OCI-LY3 (cell line): ENCODE measurements around the gene TPRN.

Source experiments
- H2AFZ ChIP-seq: fragments of 200-600, 300-600 bp; shearing (Covaris generic); 2 replicates; pipeline ENCODE4 v1.6.0; 2014; ENCODE audit warnings: antibody characterized with exemption, low read depth, low read length
- H3K27ac ChIP-seq: fragments of 200-600, 300-600 bp; sonication (generic); 2 replicates; pipeline ENCODE4 v1.5.1; 2014; ENCODE audit warnings: mild to moderate bottlenecking, low read length, moderate library complexity, mixed read lengths
- H3K27me3 ChIP-seq: fragments of 200-600, 300-600 bp; sonication (generic); 2 replicates; pipeline ENCODE4 v1.6.1; 2014; ENCODE audit warnings: low read depth, low read length, mixed read lengths
- H3K36me3 ChIP-seq: fragments of 200-600, 300-600 bp; sonication (generic); replicated peaks from 2 replicates; pipeline ENCODE3; 2014; ENCODE audit warnings: low read depth, low read length, mixed read lengths
- H3K4me1 ChIP-seq: fragments of 300-600, 200-600 bp; sonication (generic); 2 replicates; pipeline ENCODE4 v1.6.1; 2014; ENCODE audit warnings: low read length, mixed read lengths
- H3K4me2 ChIP-seq: fragments of 200-600, 300-600 bp; sonication (generic); 2 replicates; pipeline ENCODE4 v1.6.1; 2014; ENCODE audit warnings: low read length, mixed read lengths
- H3K4me3 ChIP-seq: fragments of 300-600, 200-600 bp; sonication (generic); 2 replicates; pipeline ENCODE4 v1.5.1; 2014; ENCODE audit warnings: antibody characterized with exemption, mild to moderate bottlenecking, low read length, moderate library complexity
- H3K79me2 ChIP-seq: fragments of 300-600, 200-600 bp; shearing (Covaris generic); 2 replicates; pipeline ENCODE4 v1.6.1; 2014; ENCODE audit warnings: mild to moderate bottlenecking, low read length, mixed read lengths
- H3K9ac ChIP-seq: fragments of 300-600, 200-600 bp; shearing (Covaris generic); 2 replicates; pipeline ENCODE4 v1.6.0; 2014; ENCODE audit warnings: mild to moderate bottlenecking, low read length, moderate library complexity
- H3K9me3 ChIP-seq: fragments of 200-600, 300-600 bp; shearing (Covaris generic); 2 replicates; pipeline ENCODE4 v1.6.1; 2014; ENCODE audit warnings: low read length, mixed read lengths; ENCODE audit not compliant: insufficient read depth
- H4K20me1 ChIP-seq: fragments of 200-600, 300-600 bp; sonication (generic); 2 replicates; pipeline ENCODE4 v1.6.1; 2016; ENCODE audit warnings: low read length, mixed read lengths; ENCODE audit not compliant: insufficient read depth
- EZH2phosphoT487 ChIP-seq: fragments of 200-600 bp; shearing (Covaris generic); IDR thresholded peaks from 2 replicates; pipeline ENCODE4 v1.6.1; 2018; ENCODE audit warnings: antibody characterized with exemption, mixed run types, low read depth
- TF ChIP-seq, protein P1 (sequence below): fragments of 200-600, 300-600 bp; sonication (generic); IDR thresholded peaks from 2 replicates; pipeline ENCODE4 v1.5.1; 2014; ENCODE audit warnings: antibody characterized with exemption, low read length, low read depth

TPRN gene

DNA sequence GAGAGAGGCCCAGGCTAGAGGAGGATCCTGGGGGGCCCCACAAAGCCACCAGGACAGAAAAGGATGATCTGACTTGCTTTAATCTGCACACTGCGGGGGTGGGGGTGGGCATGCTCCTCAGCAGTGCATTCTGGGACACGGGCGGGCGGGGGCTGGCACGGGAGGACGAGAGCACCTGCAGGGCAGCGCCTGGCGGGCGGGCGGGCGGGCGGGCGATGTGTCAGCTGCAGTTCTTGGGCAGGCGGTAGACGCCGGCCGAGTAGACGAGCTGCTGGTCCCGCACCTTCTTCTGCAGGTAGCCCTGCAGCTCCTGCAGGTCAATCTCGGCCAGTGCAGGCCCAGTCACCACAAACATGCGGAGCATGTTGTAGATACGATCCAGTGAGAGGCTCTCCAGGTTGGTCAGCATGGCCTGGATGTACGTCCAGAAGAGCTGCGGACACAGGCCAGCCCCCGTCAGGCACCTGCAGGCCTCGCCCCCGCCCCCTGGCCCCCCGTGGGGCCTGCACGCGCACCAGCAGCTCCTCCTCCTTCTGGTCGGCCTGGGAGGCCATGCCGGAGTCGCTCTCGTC lies 25.7 kb downstream of the TPRN start:
- peaks cover 24% of the 10 kb centered on the region for H3K4me1 ChIP-seq
- H4K20me1 ChIP-seq: no peaks in the 10 kb centered on the region; the same call in 1 of the 2 replicates
- TF ChIP-seq, protein P1, sequence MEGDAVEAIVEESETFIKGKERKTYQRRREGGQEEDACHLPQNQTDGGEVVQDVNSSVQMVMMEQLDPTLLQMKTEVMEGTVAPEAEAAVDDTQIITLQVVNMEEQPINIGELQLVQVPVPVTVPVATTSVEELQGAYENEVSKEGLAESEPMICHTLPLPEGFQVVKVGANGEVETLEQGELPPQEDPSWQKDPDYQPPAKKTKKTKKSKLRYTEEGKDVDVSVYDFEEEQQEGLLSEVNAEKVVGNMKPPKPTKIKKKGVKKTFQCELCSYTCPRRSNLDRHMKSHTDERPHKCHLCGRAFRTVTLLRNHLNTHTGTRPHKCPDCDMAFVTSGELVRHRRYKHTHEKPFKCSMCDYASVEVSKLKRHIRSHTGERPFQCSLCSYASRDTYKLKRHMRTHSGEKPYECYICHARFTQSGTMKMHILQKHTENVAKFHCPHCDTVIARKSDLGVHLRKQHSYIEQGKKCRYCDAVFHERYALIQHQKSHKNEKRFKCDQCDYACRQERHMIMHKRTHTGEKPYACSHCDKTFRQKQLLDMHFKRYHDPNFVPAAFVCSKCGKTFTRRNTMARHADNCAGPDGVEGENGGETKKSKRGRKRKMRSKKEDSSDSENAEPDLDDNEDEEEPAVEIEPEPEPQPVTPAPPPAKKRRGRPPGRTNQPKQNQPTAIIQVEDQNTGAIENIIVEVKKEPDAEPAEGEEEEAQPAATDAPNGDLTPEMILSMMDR: no peak
- H3K9ac ChIP-seq: no peak overlapping the region
- H3K36me3 ChIP-seq: peaks cover 9% of the 10 kb centered on the region
- H3K27me3 ChIP-seq: no peaks in the 10 kb centered on the region; the same call in 1 of the 2 replicates
- no peaks in the 10 kb centered on the region for H3K79me2 ChIP-seq
- no peaks in the 10 kb centered on the region for H3K9me3 ChIP-seq
- H3K4me3 ChIP-seq: peak overlapping the region; percentile 42; the same call in 1 of the 2 replicates
- H2AFZ ChIP-seq: no peak overlapping the region
- H3K27ac ChIP-seq: no peak overlapping the region
- H3K4me2 ChIP-seq: peak overlapping the region; percentile 61

DNA sequence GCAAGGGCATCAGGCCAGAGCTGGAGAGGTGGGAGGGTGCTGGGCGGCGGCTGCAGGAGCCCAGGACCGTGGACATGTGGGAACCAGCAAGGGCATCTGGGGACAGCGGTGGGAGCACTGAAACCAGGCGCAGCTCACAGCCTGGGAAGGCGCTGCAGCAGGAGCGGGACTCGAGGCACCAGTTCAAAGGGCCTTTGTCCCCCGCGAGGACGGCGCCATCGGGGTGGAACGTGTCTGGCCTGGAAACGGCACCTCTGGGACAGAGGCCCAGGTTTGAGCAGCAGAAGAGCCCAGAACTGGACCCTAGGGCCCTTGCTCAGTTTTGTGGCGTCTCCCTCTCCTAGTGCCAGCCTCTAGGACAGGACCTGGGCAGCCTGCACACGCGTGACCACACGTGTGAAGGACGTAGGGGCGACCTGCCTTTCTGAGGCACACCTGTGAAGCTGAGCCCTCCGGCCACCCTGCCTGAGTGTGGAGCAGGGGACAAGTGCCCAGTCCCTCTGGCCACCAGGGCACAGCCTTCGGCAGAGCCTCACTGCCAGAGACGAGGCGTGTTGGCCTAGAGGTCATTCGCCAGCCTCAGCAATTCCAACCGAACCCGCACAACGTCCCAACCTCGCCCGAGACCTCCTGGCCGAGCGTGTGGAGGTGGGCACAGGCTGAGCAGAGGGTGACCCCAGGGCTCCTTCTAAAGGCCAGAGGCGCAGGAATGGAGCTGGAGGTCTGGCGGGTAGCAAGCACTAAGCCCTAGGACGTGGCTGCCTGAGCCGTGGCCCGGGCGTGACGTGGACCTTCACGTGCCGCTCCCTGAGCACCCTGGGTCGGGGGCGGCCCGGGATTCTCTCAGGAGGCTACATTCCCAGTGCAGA lies 26.5 kb downstream of the TPRN start:
- Histone ChIP-seq H3K9ac (no peak overlapping the region), H2AFZ (no peak overlapping the region), H3K9me3 (no peaks in the 10 kb centered on the region), H3K36me3 (peaks cover 9% of the 10 kb centered on the region), H3K27me3 (no peaks in the 10 kb centered on the region; the same call in 1 of the 2 replicates), H3K4me2 (peak overlapping the region; percentile 61), H3K27ac (no peak overlapping the region), H3K79me2 (no peaks in the 10 kb centered on the region), H3K4me3 (peak overlapping the region; percentile 42; the same call in 1 of the 2 replicates), H3K4me1 (peaks cover 24% of the 10 kb centered on the region), H4K20me1 (no peaks in the 10 kb centered on the region; the same call in 1 of the 2 replicates)
- no peak for TF ChIP-seq EZH2phosphoT487

DNA sequence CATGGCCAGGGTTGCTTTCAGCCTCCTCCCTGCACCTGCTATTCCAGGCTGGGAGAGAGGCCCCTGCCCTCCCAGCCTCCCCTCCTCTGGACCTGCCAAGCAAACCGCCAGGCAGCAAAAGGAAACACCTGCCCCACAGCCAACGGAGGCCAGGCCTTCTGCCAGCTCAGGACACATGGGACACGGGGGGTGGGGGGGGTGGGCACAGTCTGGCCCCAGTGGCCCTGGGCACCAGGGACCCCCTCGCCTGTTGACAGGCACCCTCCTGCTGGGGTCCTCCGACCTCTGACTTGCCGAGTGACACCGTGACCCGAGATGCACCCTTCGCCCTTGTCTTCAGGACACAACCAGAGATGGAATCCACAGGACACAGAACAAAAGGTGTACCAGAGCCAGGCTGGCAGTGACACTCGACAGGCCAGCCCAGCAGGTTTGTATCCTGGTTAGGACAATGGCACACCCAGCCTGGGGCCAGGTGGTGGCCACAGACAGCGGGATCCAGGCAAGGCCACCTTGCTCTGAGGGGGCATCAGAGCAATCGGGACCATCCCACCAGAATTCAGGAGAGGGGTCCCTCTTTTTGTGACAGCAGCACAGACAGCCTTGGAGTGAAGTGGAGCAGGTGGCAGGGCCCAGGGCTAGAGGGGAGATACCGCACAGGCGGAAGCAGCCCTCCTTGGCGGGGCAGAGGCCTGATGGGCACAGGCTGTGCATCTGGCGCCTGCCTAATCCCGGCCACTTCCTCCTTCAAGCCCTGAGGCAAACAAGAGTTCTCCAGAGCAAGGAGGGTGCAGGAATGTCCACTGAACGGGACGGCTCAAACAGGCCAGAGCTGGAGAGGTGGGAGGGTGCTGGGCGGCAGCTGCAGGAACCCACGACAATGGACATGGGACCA lies 27.4 kb downstream of the TPRN start:
- no peak for TF ChIP-seq EZH2phosphoT487
- TF ChIP-seq, protein P1: no peak
- Histone ChIP-seq H4K20me1 (no peaks in the 10 kb centered on the region; the same call in 1 of the 2 replicates), H3K79me2 (no peaks in the 10 kb centered on the region), H3K4me2 (no peak overlapping the region), H3K27me3 (no peaks in the 10 kb centered on the region; the same call in none of the 2 replicates), H3K9me3 (no peaks in the 10 kb centered on the region), H3K4me1 (peaks cover 24% of the 10 kb centered on the region), H3K36me3 (peaks cover 7% of the 10 kb centered on the region), H3K4me3 (no peak overlapping the region), H3K9ac (no peak overlapping the region), H2AFZ (no peak overlapping the region), H3K27ac (no peak overlapping the region)

DNA sequence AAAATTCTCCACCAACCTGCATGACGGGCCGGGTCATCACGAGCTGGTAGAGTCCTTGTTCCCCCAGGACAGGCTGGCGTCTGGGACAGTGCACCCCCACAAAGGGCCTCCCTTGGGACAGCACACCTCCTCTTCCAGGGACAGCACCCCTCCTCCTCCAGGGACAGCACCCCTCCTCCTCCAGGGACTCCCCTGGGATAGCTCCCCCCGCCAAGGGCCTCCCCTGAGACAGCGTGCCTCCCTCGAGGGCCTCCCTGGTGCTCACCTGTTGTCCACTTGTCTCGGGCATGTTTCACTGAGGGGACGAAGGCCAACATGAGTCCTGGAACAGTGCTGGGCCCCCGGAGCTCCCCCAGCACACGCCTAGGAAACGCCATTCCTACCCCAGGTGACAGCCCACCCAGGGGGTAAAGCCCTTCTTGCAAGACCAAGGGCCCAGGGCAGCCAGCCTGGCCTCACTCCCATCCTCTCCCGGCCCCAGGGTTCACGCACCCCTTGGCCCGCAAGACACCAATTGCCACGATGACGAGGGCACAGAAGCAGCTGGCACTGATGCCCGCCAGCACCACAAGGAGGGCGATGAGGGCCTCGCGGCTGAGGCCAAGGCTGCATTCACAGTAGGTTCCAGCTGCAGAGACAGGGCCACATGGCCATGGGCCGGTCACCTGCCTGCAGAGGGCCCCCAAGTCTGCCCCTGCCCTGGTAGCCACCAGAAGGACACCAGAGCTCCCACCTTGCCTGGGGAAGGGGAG lies 29.2 kb downstream of the TPRN start:
- no peaks in the 10 kb centered on the region for H3K9me3 ChIP-seq
- no peak overlapping the region for H3K9ac ChIP-seq
- H3K79me2 ChIP-seq: no peaks in the 10 kb centered on the region
- no peak overlapping the region for H2AFZ ChIP-seq
- H4K20me1 ChIP-seq: no peaks in the 10 kb centered on the region
- H3K4me2 ChIP-seq: no peak overlapping the region
- TF ChIP-seq EZH2phosphoT487: no peak
- TF ChIP-seq, protein P1: no peak
- peaks cover 24% of the 10 kb centered on the region for H3K4me1 ChIP-seq
- no peak overlapping the region for H3K4me3 ChIP-seq
- H3K27ac ChIP-seq: no peak overlapping the region
- no peaks in the 10 kb centered on the region for H3K36me3 ChIP-seq
- H3K27me3 ChIP-seq: no peaks in the 10 kb centered on the region; the same call in none of the 2 replicates
